ENCODE data around the gene TTLL3. TPM values are rescaled to one million over a fixed set of nuclear protein-coding genes. Genes with fewer than 3 reads are reported as not detected.

Gene TTLL3
- total RNA-seq, 3 donors from 2014 or later = 9.2 to 13.5 (median 11.1) TPM

Other genes starting within 250 kb of the TTLL3 start
- 10 to 100 TPM; 42.5 to 47.6 (median 44.1) TPM for gene MTMR14, start 160.8 kb upstream of the TTLL3 start, total RNA-seq
- gene CPNE9, start 106.4 kb upstream of the TTLL3 start, total RNA-seq = under 1 TPM in 1 of 3 donors, not detected in 2; 0.19 TPM
- gene BRPF1, start 78.5 kb upstream of the TTLL3 start, total RNA-seq = 10 to 100 TPM; 56.9 to 59.9 (median 59.8) TPM
- gene OGG1, start 60.3 kb upstream of the TTLL3 start, total RNA-seq = 10 to 100 TPM; 25.2 to 30.5 (median 28.8) TPM
- 10 to 100 TPM; 15.3 to 20.7 (median 15.7) TPM for gene CAMK1, start 40.3 kb upstream of the TTLL3 start, total RNA-seq
- gene TADA3, start 17.8 kb upstream of the TTLL3 start, total RNA-seq = 10 to 100 TPM; 39.3 to 42.0 (median 40.2) TPM
- 100 to 1,000 TPM; 257 to 268 (median 264) TPM for gene ARPC4, start 17.2 kb upstream of the TTLL3 start, total RNA-seq
- 10 to 100 TPM; 56.5 to 70.3 (median 69.0) TPM for gene RPUSD3, start 33.7 kb downstream of the TTLL3 start, total RNA-seq
- not detected for gene CIDEC, start 70.0 kb downstream of the TTLL3 start, total RNA-seq
- 10 to 100 TPM; 39.2 to 42.3 (median 41.2) TPM for gene JAGN1, start 80.3 kb downstream of the TTLL3 start, total RNA-seq
- gene IL17RE, start 92.6 kb downstream of the TTLL3 start, total RNA-seq = under 1 TPM; 0.47 to 0.73 (median 0.61) TPM
- under 1 TPM; 0.27 to 0.53 (median 0.40) TPM for gene IL17RC, start 106.8 kb downstream of the TTLL3 start, total RNA-seq
- gene CRELD1, start 123.6 kb downstream of the TTLL3 start, total RNA-seq = 10 to 100 TPM; 11.0 to 15.6 (median 13.0) TPM
- 1 to 10 TPM; 6.7 to 7.6 (median 7.5) TPM for gene PRRT3, start 142.1 kb downstream of the TTLL3 start, total RNA-seq
- gene EMC3, start 176.6 kb downstream of the TTLL3 start, total RNA-seq = 10 to 100 TPM; 47.1 to 58.8 (median 47.7) TPM
- 10 to 100 TPM; 33.8 to 34.8 (median 34.5) TPM for gene FANCD2, start 216.2 kb downstream of the TTLL3 start, total RNA-seq

All from activated T-cell treated with anti-CD3 and anti-CD28 coated beads, Interleukin-2, amount 50 U/mL, for 4 hours (primary cell).